ENCODE measurements around the gene CHD1.

The CHD1 gene

GRCh38 chr5:98928873-98929709 is at the start of gene CHD1:
TSS of gene CHD1 (minus strand) at chr5:98929007. CDS start at chr5:98926386, 2,621 bp downstream.
- TF ChIP-seq CTCF (IDR thresholded peaks at IDR 0.05; ENCODE audit: extremely low read depth, missing control alignments): no peak
- DNase-seq (ENCODE audit: low spot score): peak; percentile 93

- no peak for DNase-seq (ENCODE audit: low spot score)
- no peak for TF ChIP-seq CTCF (IDR thresholded peaks at IDR 0.05; ENCODE audit: extremely low read depth, missing control alignments)
These were observed 49.7 kb upstream of the CHD1 start for GRCh38 chr5:98978528-98978927.

- DNase-seq (ENCODE audit: low spot score): no peak
- TF ChIP-seq CTCF (IDR thresholded peaks at IDR 0.05; ENCODE audit: extremely low read depth, missing control alignments): no peak
These were observed 48.9 kb upstream of the CHD1 start for GRCh38 chr5:98977723-98978122.

- TF ChIP-seq CTCF (IDR thresholded peaks at IDR 0.05; ENCODE audit: extremely low read depth, missing control alignments): no peak
- no peak for DNase-seq (ENCODE audit: low spot score)
These were observed 47.0 kb upstream of the CHD1 start for GRCh38 chr5:98975682-98976407.

- TF ChIP-seq CTCF (IDR thresholded peaks at IDR 0.05; ENCODE audit: extremely low read depth, missing control alignments): no peak
- DNase-seq (ENCODE audit: low spot score): no peak
These were observed 46.4 kb upstream of the CHD1 start for GRCh38 chr5:98975223-98975622.

GRCh38 chr5:98969400-98969799 is 40.6 kb upstream of the CHD1 start:
- DNase-seq (ENCODE audit: low spot score): no peak
- TF ChIP-seq CTCF (IDR thresholded peaks at IDR 0.05; ENCODE audit: extremely low read depth, missing control alignments): no peak

- DNase-seq (ENCODE audit: low spot score): no peak
- no peak for TF ChIP-seq CTCF (IDR thresholded peaks at IDR 0.05; ENCODE audit: extremely low read depth, missing control alignments)
These were observed 39.3 kb upstream of the CHD1 start for GRCh38 chr5:98968056-98968564.

Data from GM20000 (cell line).